GM08714 (cell line): ENCODE measurements around the gene COL25A1.

Experiments
- H3K4me3 ChIP-seq: fragments of 200-500 bp; sonication (Bioruptor generic); 2 replicates; pipeline ENCODE4 v1.5.1; 2014; ENCODE audit warnings: mild to moderate bottlenecking, low read length, inconsistent platforms
- ZNF274 ChIP-seq: IDR thresholded peaks from 2 replicates; pipeline ENCODE4 v1.6.1; 2012; ENCODE audit warnings: mild to moderate bottlenecking, low read depth, low read length

The COL25A1 gene

GRCh38 chr4:108831886-108832285 lies 470.6 kb downstream of the COL25A1 start:
- no peak for TF ChIP-seq ZNF274
- no peak overlapping the region for H3K4me3 ChIP-seq

GRCh38 chr4:108831291-108831690 lies 471.2 kb downstream of the COL25A1 start:
- H3K4me3 ChIP-seq, result no peak overlapping the region
- TF ChIP-seq ZNF274, result no peak

GRCh38 chr4:108830509-108831244 lies 471.8 kb downstream of the COL25A1 start:
- no peak for TF ChIP-seq ZNF274
- no peak overlapping the region for H3K4me3 ChIP-seq

GRCh38 chr4:108829966-108830492 lies 472.4 kb downstream of the COL25A1 start:
- H3K4me3 ChIP-seq, result no peak overlapping the region

GRCh38 chr4:108828620-108829019 lies 473.8 kb downstream of the COL25A1 start:
- TF ChIP-seq ZNF274, result no peak
- no peak overlapping the region for H3K4me3 ChIP-seq

More at GRCh38 chr4:108829966-108830492, 472.4 kb downstream of the COL25A1 start:
- no peak for TF ChIP-seq ZNF274

GRCh38 chr4:108825737-108826136 lies 476.7 kb downstream of the COL25A1 start:
- no peak overlapping the region for H3K4me3 ChIP-seq
- TF ChIP-seq ZNF274, result no peak

GRCh38 chr4:108821351-108821930 lies 481.0 kb downstream of the COL25A1 start:
- no peak overlapping the region for H3K4me3 ChIP-seq
- no peak for TF ChIP-seq ZNF274

- no peak for TF ChIP-seq ZNF274
Measured at GRCh38 chr4:108820492-108821350, 481.7 kb downstream of the COL25A1 start.

GRCh38 chr4:108814326-108814725 lies 488.1 kb downstream of the COL25A1 start:
- TF ChIP-seq ZNF274, result no peak
- no peak overlapping the region for H3K4me3 ChIP-seq

More at GRCh38 chr4:108820492-108821350, 481.7 kb downstream of the COL25A1 start:
- no peak overlapping the region for H3K4me3 ChIP-seq

- H3K4me3 ChIP-seq, result no peak overlapping the region
- TF ChIP-seq ZNF274, result no peak
Measured at GRCh38 chr4:108813261-108813660, 489.2 kb downstream of the COL25A1 start.

GRCh38 chr4:108811486-108811885 lies 491.0 kb downstream of the COL25A1 start:
- no peak overlapping the region for H3K4me3 ChIP-seq
- TF ChIP-seq ZNF274, result no peak

- no peak overlapping the region for H3K4me3 ChIP-seq
- TF ChIP-seq ZNF274, result no peak
Measured at GRCh38 chr4:108810087-108810486, 492.4 kb downstream of the COL25A1 start.

GRCh38 chr4:108804648-108805273 lies 497.7 kb downstream of the COL25A1 start:
- H3K4me3 ChIP-seq, result no peak overlapping the region
- no peak for TF ChIP-seq ZNF274

GRCh38 chr4:108799306-108799705 lies 503.2 kb downstream of the COL25A1 start:
- TF ChIP-seq ZNF274, result no peak

More at GRCh38 chr4:108799306-108799705, 503.2 kb downstream of the COL25A1 start:
- no peak overlapping the region for H3K4me3 ChIP-seq
